Uterus (tissue), 4 donors: ENCODE results near the gene CASP2. TPM values are rescaled to one million over a fixed set of nuclear protein-coding genes. Genes with fewer than 3 reads are reported as not detected.
A peak's percentile ranks its signal among the peaks of the same experiment; 100 is the strongest.

Source experiments
- DNase-seq, 2 donors: peaks; one replicate each; pipeline ENCODE4 v3.0.0-alpha.2; 2019 to 2020
- H3K27ac ChIP-seq, 2 donors: fragments of 200-600 bp; sonication (generic); 1 replicate in 1 of 2; 2 replicates in 1 of 2; pipeline ENCODE4 v1.5.1; 2016 to 2018
- H3K27me3 ChIP-seq, 2 donors: fragments of 200-600 bp; sonication (generic); one replicate each; pipeline ENCODE4 v1.5.1; 2018 to 2019; ENCODE audit warnings: control low read depth in 1 of 2
- H3K36me3 ChIP-seq, 2 donors: fragments of 200-600 bp; sonication (generic); one replicate each; pipeline ENCODE4 v1.5.1; 2019; ENCODE audit warnings: control low read depth in 1 of 2
- H3K4me1 ChIP-seq, 2 donors: fragments of 200-600 bp; sonication (generic); one replicate each; pipeline ENCODE4 v1.5.1; 2018 to 2019; ENCODE audit warnings: control low read depth in 1 of 2
- H3K4me3 ChIP-seq, 2 donors: fragments of 200-600 bp; sonication (generic); 1 replicate in 1 of 2; 2 replicates in 1 of 2; pipeline ENCODE4 v1.5.1; 2018 to 2019; ENCODE audit warnings: mild to moderate bottlenecking in 1 of 2
- H3K9me3 ChIP-seq, 2 donors: fragments of 200-600 bp; sonication (generic); one replicate each; pipeline ENCODE4 v1.5.1; 2019; ENCODE audit warnings: control low read depth in 1 of 2
- CTCF ChIP-seq, 4 experiments: fragments of 200-600 bp in 2 of 4; fragments of 450-650 bp in 2 of 4; sonication (generic) in 2 of 4; IDR thresholded peaks; one replicate each; pipeline ENCODE4 v1.5.1; 2016 to 2019; ENCODE audit warnings: antibody characterized with exemption in 4 of 4, mild to moderate bottlenecking in 2 of 4, moderate library complexity in 1 of 4
- POLR2A ChIP-seq, 2 donors: fragments of 450-650 bp; IDR thresholded peaks; one replicate each; pipeline ENCODE4 v1.6.1; 2016; ENCODE audit warnings: antibody characterized with exemption in 2 of 2, mild to moderate bottlenecking in 1 of 2, moderate library complexity in 1 of 2
- intact Hi-C: fragments of 100-400 bp; cut with DNase I; formaldehyde crosslinking; loops from one replicate; pipeline ENCODE4 v1.15.1; 2023; ENCODE audit warnings: low total_unique reads
- total RNA-seq, 4 donors: library from RNA; depleted of rRNA in 3 of 4; stranded (reverse); fragments of >200 nt in 3 of 4; gene quantifications; one replicate each; pipeline versions ENCODE4 v1.1.0 to v1.2.4, GENCODE V29; 2014 to 2023
- donor health status: DM: yes; HTN: yes; CAD: no.

CASP2 gene
- total RNA-seq, 4 donors from 2014 or later = 4.1 to 32.2 (median 24.5) TPM

- Histone ChIP-seq H3K27ac (no peak overlapping the region), H3K36me3 (no peaks in the 10 kb centered on the region), H3K27me3 (no peaks in the 10 kb centered on the region), H3K9me3 (no peaks in the 10 kb centered on the region), H3K4me3 (no peak overlapping the region), H3K4me1 (no peaks in the 10 kb centered on the region)
- DNase-seq = no peak
- intact Hi-C loops = no loop called here
- TF ChIP-seq CTCF (IDR thresholded peaks at IDR 0.05) (no peak), POLR2A (IDR thresholded peaks at IDR 0.05) (no peak)
These were observed 26.0 kb downstream of the CASP2 start for GRCh38 chr7:143314127-143314526.

GRCh38 chr7:143315776-143316175 lies 27.6 kb downstream of the CASP2 start, which contains the start of gene CLCN1:
Gene CLCN1, plus strand, starts transcription at chr7:143316111. Its CDS starts 102 bp downstream, at chr7:143316213.
- Histone ChIP-seq H3K9me3 (no peaks in the 10 kb centered on the region), H3K27ac (no peak within 1 kb of the TSS), H3K4me1 (no peaks in the 10 kb centered on the region), H3K4me3 (no peak within 1 kb of the TSS), H3K36me3 (no peaks in the 10 kb centered on the region), H3K27me3 (no peaks in the 10 kb centered on the region)
- intact Hi-C loops = no loop called here
- TF ChIP-seq POLR2A (IDR thresholded peaks at IDR 0.05) (no peak), CTCF (IDR thresholded peaks at IDR 0.05) (no peak)
- no peak for DNase-seq

GRCh38 chr7:143316492-143316891 lies 28.3 kb downstream of the CASP2 start:
- H3K4me3 ChIP-seq = no peak overlapping the region
- H3K27ac ChIP-seq = no peak overlapping the region
- intact Hi-C loops = no loop called here
- no peaks in the 10 kb centered on the region for H3K4me1 ChIP-seq
- no peaks in the 10 kb centered on the region for H3K36me3 ChIP-seq
- H3K27me3 ChIP-seq = no peaks in the 10 kb centered on the region
- no peaks in the 10 kb centered on the region for H3K9me3 ChIP-seq
- no peak for DNase-seq
- TF ChIP-seq CTCF (IDR thresholded peaks at IDR 0.05) (no peak), POLR2A (IDR thresholded peaks at IDR 0.05) (no peak)

GRCh38 chr7:143318661-143319060 lies 30.5 kb downstream of the CASP2 start:
- TF ChIP-seq CTCF (IDR thresholded peaks at IDR 0.05) (no peak), POLR2A (IDR thresholded peaks at IDR 0.05) (no peak)
- Histone ChIP-seq H3K4me3 (no peak overlapping the region), H3K36me3 (no peaks in the 10 kb centered on the region), H3K27ac (peak overlapping the region in 1 of 2 donors; percentile 27), H3K4me1 (no peaks in the 10 kb centered on the region), H3K27me3 (no peaks in the 10 kb centered on the region), H3K9me3 (no peaks in the 10 kb centered on the region)
- DNase-seq = peak in 1 of 2 donors; percentile 27
- intact Hi-C loops = no loop called here

- intact Hi-C loops = no loop called here
- H3K4me3 ChIP-seq = no peak overlapping the region
- no peaks in the 10 kb centered on the region for H3K27me3 ChIP-seq
- no peaks in the 10 kb centered on the region for H3K4me1 ChIP-seq
- TF ChIP-seq CTCF (IDR thresholded peaks at IDR 0.05) (no peak), POLR2A (IDR thresholded peaks at IDR 0.05) (no peak)
- no peak overlapping the region for H3K27ac ChIP-seq
- no peaks in the 10 kb centered on the region for H3K9me3 ChIP-seq
- H3K36me3 ChIP-seq = no peaks in the 10 kb centered on the region
- no peak for DNase-seq
These were observed 32.5 kb downstream of the CASP2 start for GRCh38 chr7:143320620-143321019.
